Measurements from ENCODE around the gene GRHL1.
"Not testable (repeated sequence)": the region's sequence is repeated elsewhere in the genome, so short reads cannot be mapped to it uniquely, and the experiment has no call there.

GRHL1 gene

DNA sequence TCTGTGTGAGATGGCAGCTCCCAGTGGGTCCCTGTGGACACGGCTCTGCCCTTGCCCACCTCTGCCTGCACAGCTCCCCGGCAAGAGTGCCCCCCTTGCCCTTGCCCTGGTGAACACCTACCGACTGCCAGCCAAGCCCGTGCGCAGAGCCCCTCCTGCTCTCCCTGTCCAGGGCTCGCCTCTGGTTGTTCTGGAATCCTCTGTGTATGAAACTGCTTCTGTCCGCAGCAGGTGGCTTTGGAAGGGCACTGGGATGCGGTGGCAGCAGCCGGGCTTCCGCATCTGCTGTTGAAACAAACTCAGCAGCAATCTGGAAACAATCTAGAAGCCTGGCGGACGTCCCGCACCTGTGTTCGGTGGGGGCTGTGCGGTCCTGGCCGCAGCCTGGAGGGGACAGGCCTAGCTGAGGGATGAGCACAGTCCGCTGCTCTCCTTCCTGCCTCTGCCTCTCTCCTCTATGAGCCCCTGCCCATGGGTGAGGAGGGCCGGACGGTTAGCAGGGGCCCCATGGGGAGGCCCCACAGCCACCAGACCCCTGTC, 57.8 kb downstream of the GRHL1 start:
- no peak for DNase-seq (ENCODE audit: low read depth in 2 of 2, low spot score in 1 of 2)

DNA sequence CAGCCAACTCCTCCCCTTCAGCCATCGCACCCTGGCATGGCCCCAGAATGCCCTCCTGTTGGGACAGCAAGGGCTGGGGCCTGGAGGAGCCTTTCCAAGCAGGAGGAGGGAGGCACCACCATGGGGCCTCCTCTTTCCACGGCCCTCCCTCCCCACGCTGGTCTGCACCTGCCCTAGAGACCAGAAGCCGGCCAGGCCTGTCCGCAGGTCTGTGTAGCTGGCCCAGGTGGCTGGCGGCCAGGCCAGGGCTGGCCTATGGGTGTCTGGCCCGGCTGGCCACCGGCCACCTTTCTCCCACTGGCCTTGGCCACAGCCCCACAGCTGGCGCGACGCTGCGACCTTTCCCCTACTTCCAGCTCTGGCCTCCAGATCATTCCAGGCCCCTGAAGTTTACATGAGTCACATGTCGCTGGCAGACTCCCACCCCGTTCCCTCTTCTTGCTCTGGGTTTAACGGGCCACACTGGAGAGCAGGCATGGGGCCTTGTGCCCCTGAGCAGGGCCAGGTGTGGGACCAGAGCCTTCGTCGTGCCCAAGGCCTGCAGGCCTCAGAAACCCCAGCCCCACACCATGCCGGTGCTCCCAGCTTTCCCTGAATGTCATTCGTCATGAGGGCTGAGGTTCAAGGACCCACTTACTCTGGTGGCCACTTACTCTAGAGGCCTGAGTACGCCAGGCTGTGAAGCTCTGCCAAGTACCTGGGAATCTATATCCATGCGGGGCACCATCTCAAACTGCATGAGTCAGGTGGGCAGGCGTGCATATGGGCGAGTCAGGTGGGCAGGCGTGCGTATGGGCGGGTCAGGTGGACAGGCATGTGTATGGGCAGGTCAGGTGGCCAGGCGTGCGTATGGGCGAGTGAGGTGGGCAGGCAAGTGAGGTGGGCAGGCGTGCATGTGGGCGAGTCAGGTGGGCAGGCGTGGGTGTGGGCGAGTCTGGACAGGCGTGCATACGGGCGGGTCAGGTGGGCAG, 58.6 kb downstream of the GRHL1 start:
- no peak for DNase-seq (ENCODE audit: low read depth in 2 of 2, low spot score in 1 of 2)

- not testable (repeated sequence) for DNase-seq (ENCODE audit: low read depth in 2 of 2, low spot score in 1 of 2)
These were observed 59.5 kb downstream of the GRHL1 start for GRCh38 chr2:10010861-10011605.

GRCh38 chr2:10011606-10012325, 60.3 kb downstream of the GRHL1 start:
- DNase-seq (ENCODE audit: low read depth in 2 of 2, low spot score in 1 of 2), result not testable (repeated sequence)

DNA sequence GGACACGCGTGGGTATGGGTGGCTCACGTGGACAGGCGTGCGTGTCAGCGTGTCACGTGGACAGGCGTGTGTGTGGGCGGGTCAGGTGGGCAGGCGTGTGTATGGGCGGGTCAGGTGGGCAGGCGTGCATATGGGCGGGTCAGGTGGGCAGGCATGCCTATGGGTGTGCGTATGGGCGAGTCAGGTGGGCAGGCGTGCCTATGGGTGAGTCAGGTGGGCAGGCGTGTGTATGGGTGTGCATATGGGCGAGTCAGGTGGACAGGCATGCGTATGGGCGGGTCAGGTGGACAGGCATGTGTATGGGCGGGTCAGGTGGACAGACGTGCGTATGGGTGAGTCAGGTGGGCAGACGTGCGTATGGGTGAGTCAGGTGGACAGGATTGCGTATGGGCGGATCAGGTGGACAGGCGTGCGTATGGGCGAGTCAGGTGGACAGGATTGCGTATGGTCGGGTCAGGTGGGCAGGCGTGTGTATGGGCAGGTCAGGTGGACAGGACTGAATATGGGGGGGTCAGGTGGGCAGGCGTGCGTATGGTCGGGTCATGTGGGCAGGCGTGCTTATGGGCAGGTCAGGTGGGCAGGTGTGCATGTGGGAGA, 61.0 kb downstream of the GRHL1 start:
- not testable (repeated sequence) for DNase-seq (ENCODE audit: low read depth in 2 of 2, low spot score in 1 of 2)

- no peak for DNase-seq (ENCODE audit: low read depth in 2 of 2, low spot score in 1 of 2)
These were observed 61.5 kb downstream of the GRHL1 start for GRCh38 chr2:10012963-10013461.

DNA sequence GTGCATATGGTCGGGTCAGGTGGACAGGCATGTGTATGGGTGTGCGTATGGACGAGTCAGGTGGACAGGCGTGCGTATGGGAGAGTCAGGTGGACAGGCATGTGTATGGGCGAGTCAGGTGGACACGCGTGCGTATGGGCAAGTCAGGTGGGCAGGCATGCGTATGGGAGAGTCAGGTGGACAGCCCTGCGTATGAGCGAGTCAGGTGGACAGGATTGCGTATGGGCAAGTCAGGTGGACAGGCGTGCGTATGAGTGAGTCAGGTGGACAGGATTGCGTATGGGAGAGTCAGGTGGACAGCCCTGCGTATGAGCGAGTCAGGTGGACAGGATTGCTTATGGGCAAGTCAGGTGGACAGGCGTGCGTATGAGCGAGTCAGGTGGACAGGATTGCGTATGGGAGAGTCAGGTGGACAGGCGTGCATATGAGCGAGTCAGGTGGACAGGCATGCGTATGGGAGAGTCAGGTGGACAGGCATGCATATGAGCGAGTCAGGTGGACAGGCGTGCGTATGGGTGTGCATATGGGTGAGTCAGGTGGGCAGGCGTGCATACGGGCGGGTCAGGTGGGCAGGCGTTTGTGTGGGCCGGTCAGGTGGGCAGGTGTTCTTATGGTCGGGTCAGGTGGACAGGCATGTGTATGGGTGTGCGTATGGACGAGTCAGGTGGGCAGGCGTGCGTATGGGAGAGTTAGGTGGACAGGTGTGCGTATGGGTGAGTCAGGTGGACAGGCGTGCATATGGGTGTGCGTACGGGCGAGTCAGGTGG, 62.3 kb downstream of the GRHL1 start:
- not testable (repeated sequence) for DNase-seq (ENCODE audit: low read depth in 2 of 2, low spot score in 1 of 2)

DNA sequence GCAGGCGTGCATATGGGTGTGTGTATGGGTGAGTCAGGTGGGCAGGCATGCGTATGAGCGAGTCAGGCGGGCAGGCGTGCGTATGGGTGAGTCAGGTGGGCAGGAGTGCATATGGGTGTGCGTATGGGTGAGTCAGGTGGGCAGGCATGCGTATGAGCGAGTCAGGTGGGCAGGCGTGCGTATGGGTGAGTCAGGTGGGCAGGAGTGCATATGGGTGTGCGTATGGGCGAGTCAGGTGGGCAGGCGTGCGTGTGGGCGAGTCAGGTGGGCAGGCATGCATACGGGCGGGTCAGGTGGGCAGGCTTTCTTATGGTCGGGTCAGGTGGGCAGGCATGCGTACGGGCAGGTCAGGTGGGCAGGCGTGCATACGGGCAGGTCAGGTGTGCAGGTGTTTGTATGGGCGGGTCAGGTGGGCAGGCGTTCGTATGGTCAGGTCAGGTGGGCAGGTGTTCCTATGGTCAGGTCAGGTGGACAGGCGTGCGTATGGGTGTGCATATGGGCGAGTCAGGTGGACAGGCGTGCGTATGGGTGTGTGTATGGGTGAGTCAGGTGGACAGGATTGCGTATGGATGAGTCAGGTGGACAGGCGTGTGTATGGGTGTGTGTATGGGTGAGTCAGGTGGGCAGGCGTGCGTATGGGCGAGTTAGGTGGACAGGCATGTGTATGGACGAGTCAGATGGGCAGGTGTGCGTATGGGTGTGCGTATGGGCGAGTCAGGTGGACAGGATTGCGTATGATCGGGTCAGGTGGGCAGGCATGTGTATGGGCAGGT, 63.1 kb downstream of the GRHL1 start:
- DNase-seq (ENCODE audit: low read depth in 2 of 2, low spot score in 1 of 2), result no peak

DNA sequence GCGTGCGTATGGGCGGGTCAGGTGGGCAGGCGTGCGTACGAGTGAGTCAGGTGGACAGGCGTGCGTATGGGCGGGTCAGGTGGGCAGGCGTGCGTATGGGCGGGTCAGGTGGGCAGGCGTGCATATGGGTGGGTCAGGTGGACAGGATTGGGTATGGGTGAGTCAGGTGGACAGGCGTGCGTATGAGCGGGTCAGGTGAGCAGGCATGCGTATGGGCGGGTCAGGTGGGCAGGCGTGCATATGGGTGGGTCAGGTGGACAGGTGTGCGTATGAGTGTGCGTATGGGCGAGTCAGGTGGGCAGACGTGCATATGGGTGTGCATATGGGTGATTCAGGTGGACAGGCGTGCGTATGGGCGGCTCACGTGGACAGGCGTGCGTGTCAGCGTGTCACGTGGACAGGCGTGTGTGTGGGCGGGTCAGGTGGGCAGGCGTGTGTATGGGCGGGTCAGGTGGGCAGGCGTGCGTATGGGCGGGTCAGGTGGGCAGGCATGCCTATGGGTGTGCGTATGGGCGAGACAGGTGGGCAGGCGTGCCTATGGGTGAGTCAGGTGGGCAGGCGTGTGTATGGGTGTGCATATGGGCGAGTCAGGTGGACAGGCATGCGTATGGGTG, 64.0 kb downstream of the GRHL1 start:
- DNase-seq (ENCODE audit: low read depth in 2 of 2, low spot score in 1 of 2), result not testable (repeated sequence)

- DNase-seq (ENCODE audit: low read depth in 2 of 2, low spot score in 1 of 2), result no peak
These were observed 64.7 kb downstream of the GRHL1 start for GRCh38 chr2:10016001-10016801.

GRCh38 chr2:10016802-10017258, 65.3 kb downstream of the GRHL1 start:
- no peak for DNase-seq (ENCODE audit: low read depth in 2 of 2, low spot score in 1 of 2)

GRCh38 chr2:10017313-10017941, 65.9 kb downstream of the GRHL1 start:
- no peak for DNase-seq (ENCODE audit: low read depth in 2 of 2, low spot score in 1 of 2)

- DNase-seq (ENCODE audit: low read depth in 2 of 2, low spot score in 1 of 2), result no peak
These were observed 67.7 kb downstream of the GRHL1 start for GRCh38 chr2:10019174-10019573.

GRCh38 chr2:10019602-10020400, 68.3 kb downstream of the GRHL1 start:
- DNase-seq (ENCODE audit: low read depth in 2 of 2, low spot score in 1 of 2), result no peak

- no peak for DNase-seq (ENCODE audit: low read depth in 2 of 2, low spot score in 1 of 2)
These were observed 70.5 kb downstream of the GRHL1 start for GRCh38 chr2:10022041-10022421.

DNA sequence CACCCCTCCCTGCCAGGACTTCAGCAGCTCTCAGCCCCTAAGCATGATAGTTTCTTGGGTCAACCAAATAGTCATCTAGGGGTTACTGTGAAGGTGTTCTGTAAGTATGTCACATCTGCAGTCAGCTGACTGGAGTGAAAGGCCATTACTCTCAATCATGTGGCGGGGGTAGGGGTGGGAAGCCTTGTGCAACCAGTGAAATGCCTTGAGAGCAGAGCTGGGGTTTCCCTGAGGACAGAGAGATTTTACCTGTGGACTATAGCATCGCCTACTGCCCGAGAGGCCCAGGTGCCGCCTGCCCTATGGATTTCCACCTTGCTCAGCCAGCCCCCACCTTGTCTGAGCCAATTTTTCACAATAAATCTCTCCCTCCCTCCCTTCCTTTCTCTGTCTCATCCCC, 71.0 kb downstream of the GRHL1 start:
- no peak for DNase-seq (ENCODE audit: low read depth in 2 of 2, low spot score in 1 of 2)
